NT2/D1 (cell line): Measurements from ENCODE around the gene CXCL16.

Source experiments
- SUZ12 ChIP-seq: IDR thresholded peaks from 2 replicates; pipeline ENCODE4 v1.6.1; 2011; ENCODE audit not compliant: insufficient read length, insufficient read depth; ENCODE audit errors: extremely low read depth
- ZNF274 ChIP-seq: IDR thresholded peaks from 2 replicates; pipeline ENCODE4 v1.6.1; 2011; ENCODE audit warnings: mild to moderate bottlenecking, low read depth, low read length

GRCh38 chr17:4734857-4735475 is 4.8 kb downstream of the CXCL16 start:
- TF ChIP-seq ZNF274 (no peak), SUZ12 (no peak)
